Measurements from ENCODE around the gene ZBTB18. TPM values are rescaled to one million over a fixed set of nuclear protein-coding genes. Genes with fewer than 3 reads are reported as not detected.

Gene ZBTB18
- total RNA-seq, 1 donor from 2014 or later, result 5.7 TPM

DNA sequence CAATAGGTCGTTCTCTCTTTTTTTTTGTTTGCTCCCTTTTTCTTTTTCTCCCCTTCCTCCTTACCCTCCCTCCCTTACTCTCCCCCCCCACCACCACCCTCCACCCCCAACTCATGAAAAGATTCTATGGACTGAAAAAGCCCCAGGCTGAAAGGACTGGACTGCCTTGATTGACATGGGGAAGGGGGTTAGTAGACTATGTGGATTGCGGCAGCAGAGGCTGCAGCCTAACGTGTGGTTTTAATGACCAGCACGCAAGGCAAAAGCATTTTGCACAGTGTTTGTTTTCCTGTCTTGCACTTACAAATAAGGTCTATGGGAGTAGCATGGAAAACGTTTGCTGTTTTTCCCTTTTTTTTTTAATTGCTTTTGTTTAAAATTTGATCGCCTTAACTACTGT, 5.5 kb downstream of the ZBTB18 start:
- Mint-ChIP-seq H3K27me3 (ENCODE audit: insufficient read depth) (peaks cover 2% of the 10 kb centered on the region), H3K4me3 (no peak overlapping the region), H3K4me1 (ENCODE audit: low read depth) (peaks cover 2% of the 10 kb centered on the region), H3K9me3 (no peaks in the 10 kb centered on the region), H3K36me3 (ENCODE audit: low read depth) (peaks cover 7% of the 10 kb centered on the region), H3K27ac (no peak overlapping the region)
- intact Hi-C loops (cut with micrococcal nuclease), result no loop called here
- DNase-seq (ENCODE audit: low spot score), result no peak

GRCh38 chr1:244057474-244058385, 6.6 kb downstream of the ZBTB18 start:
- H3K27me3 Mint-ChIP-seq (ENCODE audit: insufficient read depth), result peaks cover 3% of the 10 kb centered on the region
- H3K9me3 Mint-ChIP-seq, result no peaks in the 10 kb centered on the region
- H3K27ac Mint-ChIP-seq, result no peak overlapping the region
- peaks cover 7% of the 10 kb centered on the region for H3K36me3 Mint-ChIP-seq (ENCODE audit: low read depth)
- no peak for DNase-seq (ENCODE audit: low spot score)
- intact Hi-C loops (cut with micrococcal nuclease), result no loop called here
- H3K4me1 Mint-ChIP-seq (ENCODE audit: low read depth), result no peaks in the 10 kb centered on the region
- no peak overlapping the region for H3K4me3 Mint-ChIP-seq

- no peak for DNase-seq (ENCODE audit: low spot score)
- no peak overlapping the region for H3K27ac Mint-ChIP-seq
- intact Hi-C loops (cut with micrococcal nuclease), result no loop called here
- H3K36me3 Mint-ChIP-seq (ENCODE audit: low read depth), result peaks cover 7% of the 10 kb centered on the region
- H3K4me3 Mint-ChIP-seq, result no peak overlapping the region
- peaks cover 9% of the 10 kb centered on the region for H3K27me3 Mint-ChIP-seq (ENCODE audit: insufficient read depth)
- no peaks in the 10 kb centered on the region for H3K4me1 Mint-ChIP-seq (ENCODE audit: low read depth)
- no peaks in the 10 kb centered on the region for H3K9me3 Mint-ChIP-seq
Observed at GRCh38 chr1:244060117-244060516, 9.0 kb downstream of the ZBTB18 start.

DNA sequence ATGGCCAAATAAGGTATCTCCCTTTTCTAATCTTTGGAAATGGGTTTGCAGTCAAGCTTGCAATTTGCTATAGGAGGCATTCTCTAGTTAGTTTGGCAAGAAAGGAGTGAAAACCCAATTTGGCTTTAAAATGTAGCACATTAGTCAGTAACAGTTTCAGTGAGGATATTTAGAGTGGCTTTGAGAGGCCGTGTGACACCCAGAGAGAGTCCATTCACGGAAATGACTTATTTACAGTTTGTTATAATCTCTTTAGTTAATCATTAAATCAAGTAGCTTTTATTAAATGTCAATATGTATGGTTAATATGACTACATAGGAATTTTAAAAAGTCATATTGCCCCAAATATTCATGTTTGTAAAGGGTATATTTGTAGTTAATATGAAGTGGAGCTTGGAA, 9.6 kb downstream of the ZBTB18 start:
- H3K27me3 Mint-ChIP-seq (ENCODE audit: insufficient read depth), result peaks cover 11% of the 10 kb centered on the region
- intact Hi-C loops (cut with micrococcal nuclease), result no loop called here
- no peak overlapping the region for H3K4me3 Mint-ChIP-seq
- no peaks in the 10 kb centered on the region for H3K4me1 Mint-ChIP-seq (ENCODE audit: low read depth)
- DNase-seq (ENCODE audit: low spot score), result no peak
- H3K27ac Mint-ChIP-seq, result no peak overlapping the region
- no peaks in the 10 kb centered on the region for H3K9me3 Mint-ChIP-seq
- H3K36me3 Mint-ChIP-seq (ENCODE audit: low read depth), result peaks cover 3% of the 10 kb centered on the region

GRCh38 chr1:244062156-244062725, 11.2 kb downstream of the ZBTB18 start:
- Mint-ChIP-seq H3K4me3 (no peak overlapping the region), H3K9me3 (no peaks in the 10 kb centered on the region), H3K27me3 (ENCODE audit: insufficient read depth) (peaks cover 13% of the 10 kb centered on the region), H3K36me3 (ENCODE audit: low read depth) (no peaks in the 10 kb centered on the region), H3K27ac (no peak overlapping the region), H3K4me1 (ENCODE audit: low read depth) (no peaks in the 10 kb centered on the region)
- no peak for DNase-seq (ENCODE audit: low spot score)
- intact Hi-C loops (cut with micrococcal nuclease), result no loop called here

DNA sequence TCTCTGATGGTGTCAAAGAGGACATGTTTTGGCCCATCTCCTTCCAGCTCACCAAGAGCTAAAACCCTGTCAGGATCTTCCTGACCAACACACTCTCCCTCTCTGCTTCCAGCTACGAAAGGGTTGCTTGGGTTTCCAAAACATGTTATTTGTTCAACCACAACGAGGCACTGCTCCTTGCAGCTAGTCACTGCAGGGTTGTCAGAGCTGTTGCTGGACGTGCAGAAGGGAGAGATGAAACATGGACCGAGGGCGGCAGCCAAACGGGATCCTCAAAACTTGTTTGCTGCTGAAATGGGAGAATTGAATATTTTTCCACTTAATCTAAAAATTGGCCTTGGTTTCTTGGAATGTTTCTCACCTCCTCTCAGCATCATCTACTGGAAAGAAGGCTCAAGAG, 12.4 kb downstream of the ZBTB18 start:
- no peak overlapping the region for H3K27ac Mint-ChIP-seq
- intact Hi-C loops (cut with micrococcal nuclease), result no loop called here
- no peak for DNase-seq (ENCODE audit: low spot score)

GRCh38 chr1:244064621-244065020, 13.5 kb downstream of the ZBTB18 start:
- H3K4me3 Mint-ChIP-seq, result no peak overlapping the region
- DNase-seq (ENCODE audit: low spot score), result no peak
- no peaks in the 10 kb centered on the region for H3K4me1 Mint-ChIP-seq (ENCODE audit: low read depth)
- intact Hi-C loops (cut with micrococcal nuclease), result no loop called here
- no peaks in the 10 kb centered on the region for H3K36me3 Mint-ChIP-seq (ENCODE audit: low read depth)
- H3K9me3 Mint-ChIP-seq, result no peaks in the 10 kb centered on the region
- no peak overlapping the region for H3K27ac Mint-ChIP-seq
- peaks cover 15% of the 10 kb centered on the region for H3K27me3 Mint-ChIP-seq (ENCODE audit: insufficient read depth)

More for the DNA sequence above, 12.4 kb downstream of the ZBTB18 start:
- H3K36me3 Mint-ChIP-seq (ENCODE audit: low read depth), result no peaks in the 10 kb centered on the region
- no peak overlapping the region for H3K4me3 Mint-ChIP-seq
- H3K4me1 Mint-ChIP-seq (ENCODE audit: low read depth), result no peaks in the 10 kb centered on the region
- peaks cover 13% of the 10 kb centered on the region for H3K27me3 Mint-ChIP-seq (ENCODE audit: insufficient read depth)
- no peaks in the 10 kb centered on the region for H3K9me3 Mint-ChIP-seq

GRCh38 chr1:244065063-244065793, 14.1 kb downstream of the ZBTB18 start:
- no peaks in the 10 kb centered on the region for H3K36me3 Mint-ChIP-seq (ENCODE audit: low read depth)
- no peaks in the 10 kb centered on the region for H3K4me1 Mint-ChIP-seq (ENCODE audit: low read depth)
- no peak for DNase-seq (ENCODE audit: low spot score)
- peaks cover 14% of the 10 kb centered on the region for H3K27me3 Mint-ChIP-seq (ENCODE audit: insufficient read depth)
- no peak overlapping the region for H3K4me3 Mint-ChIP-seq
- intact Hi-C loops (cut with micrococcal nuclease), result no loop called here
- no peak overlapping the region for H3K27ac Mint-ChIP-seq
- H3K9me3 Mint-ChIP-seq, result no peaks in the 10 kb centered on the region

- DNase-seq (ENCODE audit: low spot score), result no peak
- H3K4me3 Mint-ChIP-seq, result no peak overlapping the region
- no peaks in the 10 kb centered on the region for H3K4me1 Mint-ChIP-seq (ENCODE audit: low read depth)
- intact Hi-C loops (cut with micrococcal nuclease), result no loop called here
- H3K9me3 Mint-ChIP-seq, result no peaks in the 10 kb centered on the region
- no peak overlapping the region for H3K27ac Mint-ChIP-seq
- H3K27me3 Mint-ChIP-seq (ENCODE audit: insufficient read depth), result peaks cover 14% of the 10 kb centered on the region
- no peaks in the 10 kb centered on the region for H3K36me3 Mint-ChIP-seq (ENCODE audit: low read depth)
Observed at GRCh38 chr1:244065960-244066388, 14.9 kb downstream of the ZBTB18 start.

- Mint-ChIP-seq H3K27me3 (ENCODE audit: insufficient read depth) (peaks cover 14% of the 10 kb centered on the region), H3K4me1 (ENCODE audit: low read depth) (no peaks in the 10 kb centered on the region), H3K36me3 (ENCODE audit: low read depth) (no peaks in the 10 kb centered on the region), H3K27ac (no peak overlapping the region), H3K9me3 (no peaks in the 10 kb centered on the region), H3K4me3 (no peak overlapping the region)
- intact Hi-C loops (cut with micrococcal nuclease), result no loop called here
- DNase-seq (ENCODE audit: low spot score), result no peak
Observed at GRCh38 chr1:244066954-244067716, 16.1 kb downstream of the ZBTB18 start.

GRCh38 chr1:244067893-244068292, 16.8 kb downstream of the ZBTB18 start:
- Mint-ChIP-seq H3K27ac (no peak overlapping the region), H3K36me3 (ENCODE audit: low read depth) (no peaks in the 10 kb centered on the region), H3K4me1 (ENCODE audit: low read depth) (no peaks in the 10 kb centered on the region), H3K9me3 (no peaks in the 10 kb centered on the region), H3K4me3 (no peak overlapping the region), H3K27me3 (ENCODE audit: insufficient read depth) (peaks cover 12% of the 10 kb centered on the region)
- intact Hi-C loops (cut with micrococcal nuclease), result no loop called here
- DNase-seq (ENCODE audit: low spot score), result no peak

DNA sequence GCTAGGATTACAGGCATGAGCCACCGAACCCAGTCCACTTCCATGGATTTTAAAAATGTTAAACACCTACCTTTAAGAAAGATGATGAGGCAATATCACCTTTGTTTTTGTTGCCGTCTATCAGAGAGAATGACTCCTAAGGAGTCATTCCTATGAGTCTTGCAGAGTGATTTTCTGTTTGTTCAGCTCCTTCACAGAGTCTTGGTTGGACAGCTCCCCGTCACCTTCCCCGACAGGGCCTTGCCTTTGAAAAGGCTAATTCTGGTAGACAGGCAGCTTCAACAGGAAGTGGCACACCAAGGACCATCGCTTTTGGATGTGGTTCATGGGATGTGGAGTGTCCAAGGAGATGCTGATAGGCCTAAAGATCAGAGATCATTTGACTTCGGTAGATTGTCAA, 17.5 kb downstream of the ZBTB18 start:
- DNase-seq (ENCODE audit: low spot score), result no peak
- H3K27ac Mint-ChIP-seq, result no peak overlapping the region
- intact Hi-C loops (cut with micrococcal nuclease), result no loop called here
- no peaks in the 10 kb centered on the region for H3K36me3 Mint-ChIP-seq (ENCODE audit: low read depth)
- H3K9me3 Mint-ChIP-seq, result no peaks in the 10 kb centered on the region
- H3K27me3 Mint-ChIP-seq (ENCODE audit: insufficient read depth), result peaks cover 8% of the 10 kb centered on the region
- H3K4me3 Mint-ChIP-seq, result no peak overlapping the region
- no peaks in the 10 kb centered on the region for H3K4me1 Mint-ChIP-seq (ENCODE audit: low read depth)
